Spleen (tissue), 11 donors: ENCODE results near the gene FAM13B. TPM values are rescaled to one million over a fixed set of nuclear protein-coding genes. Genes with fewer than 3 reads are reported as not detected.
"Not testable (repeated sequence)": the region's sequence is repeated elsewhere in the genome, so short reads cannot be mapped to it uniquely, and the experiment has no call there.

ENCODE experiments used
- DNase-seq: peaks from one replicate; pipeline ENCODE4 v3.0.0-alpha.2; 2020
- H3K27ac ChIP-seq, 8 donors: fragments of 200-600 bp; sonication (generic) in 7 of 8; 1 replicate in 4 of 8; 2 replicates in 4 of 8; pipeline versions ENCODE4 v1.5.0 to v1.8.0; 2016 to 2021; ENCODE audit warnings: inconsistent platforms in 4 of 8, mild to moderate bottlenecking in 4 of 8, moderate library complexity in 1 of 8
- H3K27me3 ChIP-seq, 7 donors: fragments of 200-600 bp; sonication (generic) in 6 of 7; replicated peaks in 1 of 7; 1 replicate in 4 of 7; 2 replicates in 3 of 7; pipeline versions ENCODE4 v1.5.0 to v1.8.0; 2016 to 2021; ENCODE audit warnings: inconsistent platforms in 3 of 7, mild to moderate bottlenecking in 1 of 7
- H3K36me3 ChIP-seq, 6 donors: fragments of 200-600 bp; sonication (generic) in 5 of 6; 1 replicate in 4 of 6; 2 replicates in 2 of 6; pipeline versions ENCODE4 v1.5.0 to v1.8.0; 2016 to 2021; ENCODE audit warnings: inconsistent platforms in 2 of 6
- H3K4me1 ChIP-seq, 6 donors: fragments of 200-600 bp; sonication (generic) in 5 of 6; 1 replicate in 3 of 6; 2 replicates in 3 of 6; pipeline versions ENCODE4 v1.5.0 to v1.8.0; 2016 to 2021; ENCODE audit warnings: inconsistent platforms in 3 of 6
- H3K4me3 ChIP-seq, 8 donors: fragments of 200-600 bp; sonication (generic) in 7 of 8; 1 replicate in 4 of 8; 2 replicates in 4 of 8; pipeline versions ENCODE4 v1.5.0 to v1.8.0; 2016 to 2021; ENCODE audit warnings: inconsistent platforms in 4 of 8, mild to moderate bottlenecking in 4 of 8, moderate library complexity in 2 of 8
- H3K9me3 ChIP-seq, 8 donors: fragments of 200-600 bp; sonication (generic) in 7 of 8; 1 replicate in 4 of 8; 2 replicates in 4 of 8; pipeline versions ENCODE4 v1.5.0 to v1.8.0; 2016 to 2021; ENCODE audit warnings: inconsistent platforms in 4 of 8
- POLR2A ChIP-seq, 3 donors: fragments of 450-650 bp; IDR thresholded peaks; one replicate each; pipeline ENCODE4 v1.5.1; 2017; ENCODE audit warnings: antibody characterized with exemption in 3 of 3, mild to moderate bottlenecking in 1 of 3
- POLR2AphosphoS5 ChIP-seq, 3 donors: sonication (generic); formaldehyde crosslinking; IDR thresholded peaks; one replicate each; pipeline ENCODE4 v1.5.1; 2017; ENCODE audit warnings: antibody characterized with exemption in 3 of 3
- WGBS, 5 donors: extraction: QIAGEN DNeasy Blood & Tissue Kit in 3 of 5; methylation state at CpG; one replicate each; pipeline versions ENCODE4 v1.1.5 to v1.1.7; 2013 to 2018; 5-methylcytosine and 5-hydroxymethylcytosine counted together
- intact Hi-C: fragments of 100-400 bp; cut with DNase I; formaldehyde crosslinking; loops from one replicate; pipeline ENCODE4 v1.15.0; 2023; ENCODE audit warnings: low total_unique reads
- polyA plus RNA-seq, 3 donors: library from polyadenylated mRNA; stranded (reverse); fragments of 200-250 nt; gene quantifications; one replicate each; pipeline ENCODE4 v1.2.1, GENCODE V29; 2013
- total RNA-seq, 7 donors: library from RNA; depleted of rRNA in 3 of 7; stranded (reverse); fragments of >200 nt in 3 of 7; fragmentation: NEBNext Ultra II Directional in 4 of 7; extraction: Animal tissue kit (Norgen Biotek cat#: 25700) in 4 of 7; gene quantifications; one replicate each; pipeline versions ENCODE4 v1.1.0 to v1.2.1, GENCODE V29; 2016 to 2021
- TF ChIP-seq, protein P1 (sequence below), 11 experiments: fragments of 200-600 bp in 7 of 11; fragments of 450-650 bp in 4 of 11; sonication (generic) in 4 of 11; IDR thresholded peaks in 8 of 11; conservative IDR thresholded peaks in 3 of 11; 1 replicate in 7 of 11; 2 replicates in 4 of 11; pipeline versions ENCODE4 v1.4.0 to v1.8.0; 2016 to 2021; ENCODE audit warnings: antibody characterized with exemption in 11 of 11, inconsistent platforms in 4 of 11, mild to moderate bottlenecking in 1 of 11
- donor health status: healthy with polysubstance abuse.
- donor health status: DM: no; HTN: no; CAD: no; lungs with moderate emphysema.
- donor health status: DM: no; HTN: no; CAD: no.
- donor health status: Bipolar disorder and iron deficiency.
- donor health status: healthy.
- donor health status: DM: no; HTN: no; CAD: no.
- donor health status: DM: yes; HTN: yes; CAD: no.

FAM13B gene
- total and polyA plus RNA-seq, 10 donors: 11.3 to 91.9 (median 66.4) TPM

DNA sequence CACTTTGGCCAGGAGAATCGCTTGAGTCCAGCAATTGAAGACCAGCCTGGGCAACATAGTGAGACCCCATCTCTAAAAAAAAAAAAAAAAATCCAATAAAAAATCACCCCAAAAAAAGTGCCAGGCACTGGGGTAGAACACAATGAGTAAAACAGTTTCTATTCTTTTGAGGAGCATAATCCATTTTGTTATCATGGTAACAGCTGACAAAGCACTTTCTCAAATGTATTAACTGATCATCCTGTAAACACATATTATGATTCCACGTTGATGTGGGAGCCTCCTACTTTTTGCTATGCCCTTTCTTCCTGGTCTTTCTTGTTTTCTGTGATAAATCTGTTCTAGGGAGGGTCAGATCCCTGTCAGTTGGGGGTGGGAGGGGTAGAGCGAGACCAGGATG is 20.7 kb upstream of the FAM13B start:
- intact Hi-C loops: no loop called here
- 69 to 84% (median 80%) methylated on average over 3 of the region's 3 CpGs for WGBS, 5 donors
- Histone ChIP-seq H3K4me3 (no peak overlapping the region), H3K36me3 (no peaks in the 10 kb centered on the region), H3K27me3 (peaks cover 0 to 6% (median 0%) of the 10 kb centered on the region in 7 donors), H3K9me3 (no peaks in the 10 kb centered on the region), H3K27ac (no peak overlapping the region), H3K4me1 (no peaks in the 10 kb centered on the region)
- no peak for TF ChIP-seq POLR2A (IDR thresholded peaks at IDR 0.05)
- no peak for TF ChIP-seq POLR2AphosphoS5 (IDR thresholded peaks at IDR 0.05)
- TF ChIP-seq, protein P1, sequence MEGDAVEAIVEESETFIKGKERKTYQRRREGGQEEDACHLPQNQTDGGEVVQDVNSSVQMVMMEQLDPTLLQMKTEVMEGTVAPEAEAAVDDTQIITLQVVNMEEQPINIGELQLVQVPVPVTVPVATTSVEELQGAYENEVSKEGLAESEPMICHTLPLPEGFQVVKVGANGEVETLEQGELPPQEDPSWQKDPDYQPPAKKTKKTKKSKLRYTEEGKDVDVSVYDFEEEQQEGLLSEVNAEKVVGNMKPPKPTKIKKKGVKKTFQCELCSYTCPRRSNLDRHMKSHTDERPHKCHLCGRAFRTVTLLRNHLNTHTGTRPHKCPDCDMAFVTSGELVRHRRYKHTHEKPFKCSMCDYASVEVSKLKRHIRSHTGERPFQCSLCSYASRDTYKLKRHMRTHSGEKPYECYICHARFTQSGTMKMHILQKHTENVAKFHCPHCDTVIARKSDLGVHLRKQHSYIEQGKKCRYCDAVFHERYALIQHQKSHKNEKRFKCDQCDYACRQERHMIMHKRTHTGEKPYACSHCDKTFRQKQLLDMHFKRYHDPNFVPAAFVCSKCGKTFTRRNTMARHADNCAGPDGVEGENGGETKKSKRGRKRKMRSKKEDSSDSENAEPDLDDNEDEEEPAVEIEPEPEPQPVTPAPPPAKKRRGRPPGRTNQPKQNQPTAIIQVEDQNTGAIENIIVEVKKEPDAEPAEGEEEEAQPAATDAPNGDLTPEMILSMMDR (IDR thresholded peaks at IDR 0.05 in 8 of 11, conservative IDR thresholded peaks at IDR 0.05 in 3 of 11): no peak
- no peak for DNase-seq

DNA sequence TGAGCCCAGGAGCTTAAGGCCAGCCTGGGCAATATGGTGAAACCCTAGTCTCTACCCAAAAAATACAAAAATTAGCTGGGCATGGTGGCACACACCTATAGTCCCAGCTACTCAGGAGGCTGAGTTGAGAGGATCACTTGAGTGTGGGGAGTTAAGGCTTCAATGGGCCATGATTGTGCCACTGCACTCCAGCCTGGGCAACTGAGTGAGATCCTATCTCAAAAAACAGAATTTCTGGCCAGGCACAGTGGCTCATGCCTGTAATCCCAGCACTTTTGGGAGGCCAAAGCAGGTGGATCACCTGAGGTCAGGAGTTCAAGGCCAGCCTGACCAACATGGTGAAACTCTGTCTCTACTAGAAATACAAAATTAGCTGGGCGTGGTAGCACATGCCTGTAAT is 19.8 kb upstream of the FAM13B start:
- not testable (repeated sequence) for H3K4me1 ChIP-seq
- WGBS, 5 donors: 82 to 100% (median 90%) methylated on average over 1 of the region's 1 CpG

GRCh38 chr5:138051441-138052296 is 18.8 kb upstream of the FAM13B start:
- 67 to 81% (median 71%) methylated on average over 9 of the region's 9 CpGs for WGBS, 5 donors
- no peaks in the 10 kb centered on the region for H3K4me1 ChIP-seq
- H3K9me3 ChIP-seq: no peaks in the 10 kb centered on the region
- no peak overlapping the region for H3K4me3 ChIP-seq
- DNase-seq: no peak
- intact Hi-C loops: no loop called here
- H3K36me3 ChIP-seq: no peaks in the 10 kb centered on the region
- TF ChIP-seq POLR2A (IDR thresholded peaks at IDR 0.05) (no peak), POLR2AphosphoS5 (IDR thresholded peaks at IDR 0.05) (no peak)
- TF ChIP-seq, protein P1 (IDR thresholded peaks at IDR 0.05 in 8 of 11, conservative IDR thresholded peaks at IDR 0.05 in 3 of 11): no peak
- peaks cover 0 to 6% (median 0%) of the 10 kb centered on the region in 7 donors for H3K27me3 ChIP-seq
- H3K27ac ChIP-seq: no peak overlapping the region

More for the DNA sequence above, 19.8 kb upstream of the FAM13B start:
- H3K27ac ChIP-seq, intact Hi-C loops, H3K27me3 ChIP-seq, H3K4me3 ChIP-seq, H3K9me3 ChIP-seq, H3K36me3 ChIP-seq, DNase-seq: not testable (repeated sequence)

DNA sequence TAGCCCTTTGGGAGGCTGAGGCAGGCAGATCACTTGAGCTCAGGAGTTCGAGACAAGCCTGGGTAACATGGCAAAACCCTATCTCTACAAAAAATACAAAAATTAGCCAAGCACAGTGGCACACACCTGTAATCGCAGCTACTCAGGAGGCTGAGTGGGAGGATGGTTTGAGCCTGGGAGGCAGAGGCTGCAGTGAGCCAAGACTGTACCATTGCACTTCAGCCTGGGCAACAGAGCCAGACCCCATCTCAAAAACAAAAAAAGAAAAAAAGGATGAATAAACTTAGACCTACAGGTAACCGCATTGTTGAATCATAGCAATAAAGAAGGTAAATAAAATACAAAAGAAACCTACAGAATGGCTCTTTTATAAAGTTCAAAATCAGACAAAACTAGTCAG is 12.4 kb upstream of the FAM13B start:
- peaks cover 0 to 14% (median 3%) of the 10 kb centered on the region in 6 donors for H3K4me1 ChIP-seq
- intact Hi-C loops, H3K27me3 ChIP-seq, DNase-seq, H3K9me3 ChIP-seq, H3K4me3 ChIP-seq, H3K27ac ChIP-seq, H3K36me3 ChIP-seq: not testable (repeated sequence)
- WGBS, 5 donors: 89 to 96% (median 96%) methylated on average over 3 of the region's 3 CpGs

GRCh38 chr5:138038826-138039225 is 5.9 kb upstream of the FAM13B start:
- no peaks in the 10 kb centered on the region for H3K27me3 ChIP-seq
- no peak overlapping the region for H3K27ac ChIP-seq
- peaks cover 0 to 32% (median 13%) of the 10 kb centered on the region in 6 donors for H3K4me1 ChIP-seq
- 89 to 100% (median 93%) methylated on average over 1 of the region's 1 CpG for WGBS, 5 donors
- DNase-seq: no peak
- intact Hi-C loops: no loop called here
- H3K4me3 ChIP-seq: no peak overlapping the region
- no peaks in the 10 kb centered on the region for H3K36me3 ChIP-seq
- no peaks in the 10 kb centered on the region for H3K9me3 ChIP-seq
- TF ChIP-seq POLR2AphosphoS5 (IDR thresholded peaks at IDR 0.05) (no peak), POLR2A (IDR thresholded peaks at IDR 0.05) (no peak)
- TF ChIP-seq, protein P1 (IDR thresholded peaks at IDR 0.05 in 8 of 11, conservative IDR thresholded peaks at IDR 0.05 in 3 of 11): no peak
